Esophagus muscularis mucosa (tissue), 2 donors: ENCODE data around the gene UBE2B.
"Not testable (repeated sequence)": the region's sequence is repeated elsewhere in the genome, so short reads cannot be mapped to it uniquely, and the experiment has no call there.

ENCODE experiments used
- EP300 ChIP-seq: sonication (generic); formaldehyde crosslinking; IDR thresholded peaks from one replicate; pipeline ENCODE4 v1.6.1; 2017; ENCODE audit warnings: antibody characterized with exemption
- POLR2A ChIP-seq: fragments of 450-650 bp; IDR thresholded peaks from one replicate; pipeline ENCODE4 v1.6.1; 2017; ENCODE audit warnings: antibody characterized with exemption, moderate library complexity, mild to moderate bottlenecking, low read depth

- TF ChIP-seq POLR2A, EP300: not testable (repeated sequence)
Measured at GRCh38 chr5:134345476-134345875, 25.9 kb upstream of the UBE2B start.
